Hematopoietic multipotent progenitor cell treated with erythropoietin and hydrocortisone succinate and interleukin-3 and kit ligand, for 8 days (in vitro differentiated cells): ENCODE results near the gene BLOC1S2.
A peak's percentile ranks its signal among the peaks of the same experiment; 100 is the strongest.
"Not testable (repeated sequence)": the region's sequence is repeated elsewhere in the genome, so short reads cannot be mapped to it uniquely, and the experiment has no call there.

Experiments used
- DNase-seq: peaks from one replicate; pipeline ENCODE4 v3.0.0-alpha.2; 2015

The BLOC1S2 gene

GRCh38 chr10:100289641-100290040 is 3.2 kb upstream of the BLOC1S2 start:
- DNase-seq = peak; percentile 79

DNA sequence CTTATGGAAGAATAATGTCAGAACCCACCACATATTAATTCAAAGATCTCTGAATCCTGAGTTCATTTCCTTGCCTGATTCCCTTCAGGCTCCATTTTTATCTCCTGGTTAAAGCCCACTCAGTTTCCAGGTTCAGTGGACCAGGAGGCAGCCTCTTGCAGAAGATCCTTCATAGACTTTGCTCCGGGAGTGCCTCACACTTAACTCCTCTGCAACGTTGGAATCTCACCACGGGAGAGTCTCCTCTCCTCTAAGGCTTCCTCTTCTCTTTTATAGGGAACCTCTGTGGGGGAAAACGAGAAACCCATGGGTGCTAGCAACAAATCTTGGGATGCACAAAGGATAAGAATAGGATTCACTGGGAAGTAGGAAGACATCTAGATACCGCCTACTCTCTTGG is 1.7 kb upstream of the BLOC1S2 start:
- no peak for DNase-seq

- no peak for DNase-seq
Observed at GRCh38 chr10:100287756-100288155, 1.3 kb upstream of the BLOC1S2 start.

- DNase-seq = not testable (repeated sequence)
Observed at GRCh38 chr10:100285326-100285725, 1.2 kb downstream of the BLOC1S2 start.

GRCh38 chr10:100282907-100283306 is 3.6 kb downstream of the BLOC1S2 start:
- DNase-seq = no peak

DNA sequence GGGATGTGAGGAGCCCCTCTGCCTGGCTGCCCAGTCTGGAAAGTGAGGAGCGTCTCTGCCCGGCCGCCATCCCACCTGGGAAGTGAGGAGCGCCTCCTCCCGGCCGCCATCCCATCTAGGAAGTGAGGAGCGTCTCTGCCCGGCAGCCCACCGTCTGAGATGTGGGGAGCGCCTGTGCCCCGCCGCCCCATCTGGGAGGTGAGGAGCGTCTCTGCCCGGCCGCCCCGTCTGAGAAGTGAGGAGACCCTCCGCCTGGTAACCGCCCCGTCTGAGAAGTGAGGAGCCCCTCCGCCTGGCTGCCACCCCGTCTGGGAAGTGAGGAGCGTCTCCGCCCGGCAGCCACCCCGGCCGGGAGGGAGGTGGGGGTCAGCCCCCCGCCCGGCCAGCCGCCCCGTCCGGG is 9.5 kb downstream of the BLOC1S2 start:
- DNase-seq = not testable (repeated sequence)

DNA sequence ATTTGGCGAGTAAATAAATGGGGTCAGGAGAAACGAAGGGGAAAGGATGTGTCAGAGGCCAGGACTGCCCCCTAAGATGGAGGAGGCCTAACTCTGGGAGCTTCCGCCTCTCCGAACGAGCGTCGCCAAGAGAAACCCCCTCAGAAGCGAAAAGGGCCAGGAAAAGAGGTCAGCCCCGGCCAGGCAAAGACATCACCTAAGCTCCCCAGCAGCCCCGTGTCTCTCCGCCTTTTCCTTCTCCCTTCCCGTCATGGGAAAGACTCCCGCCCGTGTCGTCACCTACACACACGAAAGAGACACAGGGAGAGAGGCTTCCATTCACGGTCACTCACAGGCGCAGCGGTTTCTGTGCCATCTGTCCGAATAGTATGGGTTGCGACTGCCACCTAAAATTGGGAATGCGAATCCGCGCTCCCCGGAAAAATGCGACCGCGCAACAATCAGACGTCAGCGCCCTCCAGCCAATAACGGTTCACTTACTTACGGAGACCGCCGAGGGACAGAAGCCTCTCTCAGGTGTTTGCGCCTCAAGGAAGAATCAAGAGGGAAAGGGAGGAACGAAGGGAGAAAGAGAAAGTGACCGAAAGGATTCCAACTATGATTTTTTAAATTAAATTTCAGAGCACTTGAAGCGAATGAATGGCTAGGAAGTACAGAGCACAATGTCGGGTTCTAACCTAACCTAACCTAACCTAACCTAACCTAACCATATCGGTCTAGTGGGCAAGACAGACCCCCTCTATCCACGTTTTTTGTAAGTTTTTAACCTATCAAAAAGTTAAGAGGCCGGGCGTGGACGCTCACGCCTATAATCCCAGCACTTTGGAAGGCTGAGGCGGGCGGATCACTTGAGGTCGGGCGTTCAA is 19.0 kb downstream of the BLOC1S2 start, which contains the start of gene CWF19L1:
Gene CWF19L1, minus strand, starts transcription at position 400 of the 866 bp plus-strand sequence. Its CDS starts 45 bp downstream, at position 355.
- peak; percentile 87 for DNase-seq

DNA sequence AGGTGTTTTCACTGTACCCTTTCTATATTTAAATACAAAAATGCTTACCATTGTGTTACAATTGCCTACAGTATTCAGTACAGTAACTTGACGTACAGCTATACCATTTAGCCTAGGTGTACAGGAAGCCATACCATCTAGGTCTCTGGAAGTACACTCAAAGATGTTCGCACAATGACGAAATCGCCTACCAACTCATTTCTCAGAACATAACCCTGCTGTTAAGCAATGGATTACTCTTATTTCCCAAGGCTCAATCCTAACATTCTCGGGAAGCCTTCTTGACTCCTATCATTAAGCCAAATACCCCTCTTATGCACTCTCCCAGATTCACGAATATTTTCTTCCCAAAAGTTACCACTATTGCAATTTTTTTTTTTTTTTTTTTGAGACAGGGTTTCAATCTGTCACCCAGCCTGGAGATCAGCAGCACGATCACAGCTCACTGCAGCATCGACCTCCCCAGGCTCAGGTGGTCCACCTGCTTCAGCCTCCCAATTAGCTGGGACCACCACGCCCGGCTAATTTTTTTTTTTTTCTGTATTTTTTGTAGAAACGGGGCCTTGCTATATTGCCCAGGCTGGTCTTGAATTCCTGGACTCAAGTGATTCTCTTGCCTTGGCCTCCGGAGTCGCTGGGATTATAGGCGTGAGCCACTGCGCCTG is 20.5 kb downstream of the BLOC1S2 start:
- DNase-seq = no peak

- no peak for DNase-seq
Observed at GRCh38 chr10:100254191-100254590, 32.3 kb downstream of the BLOC1S2 start.

DNA sequence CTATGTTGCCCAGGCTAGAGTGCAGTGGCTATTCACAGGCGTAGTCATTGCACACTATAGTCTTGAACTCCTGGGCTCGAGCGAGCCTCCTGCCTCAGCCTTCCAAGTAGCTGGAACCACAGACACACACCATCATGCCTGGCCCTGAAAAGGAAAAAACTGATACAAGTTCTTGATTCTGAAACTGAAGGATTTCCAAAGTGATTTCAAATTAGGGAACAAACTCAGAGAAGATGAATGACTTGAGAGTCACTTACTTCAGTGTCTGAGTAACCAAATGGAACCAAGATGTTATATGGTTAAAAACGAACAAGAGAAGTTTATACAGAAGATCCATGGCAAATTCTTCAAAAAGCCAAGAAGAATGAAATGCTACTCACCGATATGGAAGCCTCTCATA is 33.4 kb downstream of the BLOC1S2 start:
- DNase-seq = no peak

DNA sequence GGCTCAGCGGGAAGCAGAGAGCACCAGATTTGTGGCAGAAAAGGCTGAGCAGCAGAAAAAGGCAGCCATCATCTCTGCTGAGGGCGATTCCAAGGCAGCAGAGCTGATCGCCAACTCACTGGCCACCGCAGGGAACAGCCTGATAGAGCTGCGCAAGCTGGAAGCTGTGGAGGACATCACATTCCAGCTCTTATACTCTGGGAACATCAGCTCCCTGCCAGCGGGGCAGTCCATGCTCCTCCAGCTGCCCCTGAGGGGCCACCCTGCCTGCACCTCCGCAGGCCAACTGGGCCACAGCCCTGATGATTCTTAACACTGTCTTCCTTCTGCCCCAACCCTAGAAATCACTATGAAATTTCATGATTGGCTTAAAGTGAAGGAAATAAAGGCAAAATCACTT is 37.7 kb downstream of the BLOC1S2 start:
- DNase-seq = no peak

DNA sequence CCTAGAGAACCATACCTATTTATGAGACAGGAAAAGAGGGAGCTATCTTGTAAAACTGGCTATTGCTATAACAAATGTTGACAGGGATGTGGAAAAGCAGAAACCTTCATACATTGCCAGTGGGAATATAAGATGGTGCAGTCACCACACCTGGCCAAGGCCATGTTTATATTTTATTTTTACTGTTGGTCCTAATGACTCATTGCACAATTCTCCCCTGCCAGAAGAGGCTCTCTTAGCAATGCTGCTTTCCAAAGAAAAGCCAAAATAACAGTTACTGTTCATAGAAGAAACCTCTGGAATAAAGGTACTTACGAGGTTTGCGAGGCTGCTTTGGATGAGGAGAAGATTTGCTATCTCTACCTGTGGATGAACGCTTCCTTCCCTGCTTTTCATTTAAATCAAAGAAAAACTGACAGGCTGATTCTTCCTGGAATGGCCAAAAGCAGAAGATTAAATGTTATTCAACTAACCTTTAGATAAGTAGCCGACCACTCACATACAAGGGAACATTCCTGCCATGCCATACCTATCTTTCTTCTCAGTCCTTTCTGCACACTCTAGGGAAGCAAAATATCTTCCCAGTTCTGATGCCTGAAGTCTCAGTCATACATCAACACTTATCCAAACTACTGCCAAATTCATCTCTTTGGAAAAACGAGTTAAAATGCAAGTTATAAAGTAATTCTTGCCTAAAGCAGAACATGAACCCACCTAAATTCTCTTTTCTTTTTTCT is 40.8 kb downstream of the BLOC1S2 start:
- no peak for DNase-seq

DNA sequence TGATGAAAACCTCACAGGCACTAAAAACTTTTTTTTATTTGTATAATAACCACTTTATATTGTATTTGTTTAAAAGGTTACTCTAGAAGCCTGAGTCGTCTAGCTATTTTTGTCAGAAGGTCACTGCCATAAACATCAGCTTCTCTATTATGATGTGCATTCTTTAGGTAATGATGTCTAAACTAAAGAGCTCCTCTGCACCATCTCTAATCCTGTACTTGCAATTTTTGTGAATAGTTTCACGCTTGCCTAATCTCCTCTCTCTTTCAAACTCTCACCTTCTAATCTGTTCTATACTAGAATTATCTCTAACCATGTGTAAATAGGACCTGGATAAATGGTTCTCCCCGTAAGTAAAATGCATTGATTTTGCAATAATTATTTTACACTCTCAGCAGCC is 46.6 kb downstream of the BLOC1S2 start:
- no peak for DNase-seq

DNA sequence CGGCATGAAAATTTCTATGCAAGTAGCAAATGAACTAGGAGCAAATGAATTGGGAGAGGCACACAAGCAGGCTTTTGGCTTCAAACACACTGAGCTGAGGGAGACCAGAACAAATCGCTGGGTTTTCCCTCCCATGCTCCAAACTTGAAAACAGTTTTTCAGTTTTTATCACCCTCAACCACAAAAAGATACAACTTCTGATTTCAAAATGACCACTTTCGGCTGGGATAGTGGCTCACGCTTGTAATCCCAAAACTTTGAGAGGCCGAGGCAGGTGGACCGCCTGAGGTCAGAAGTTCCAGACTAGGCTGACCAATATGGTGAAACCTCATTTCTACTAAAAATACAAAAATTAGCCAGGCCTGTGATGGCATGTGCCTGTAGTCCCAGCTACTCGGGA is 48.1 kb downstream of the BLOC1S2 start:
- no peak for DNase-seq

GRCh38 chr10:100232101-100232500 is 54.4 kb downstream of the BLOC1S2 start:
- DNase-seq = no peak

- DNase-seq = no peak
Observed at GRCh38 chr10:100229819-100230422, 56.6 kb downstream of the BLOC1S2 start.

DNA sequence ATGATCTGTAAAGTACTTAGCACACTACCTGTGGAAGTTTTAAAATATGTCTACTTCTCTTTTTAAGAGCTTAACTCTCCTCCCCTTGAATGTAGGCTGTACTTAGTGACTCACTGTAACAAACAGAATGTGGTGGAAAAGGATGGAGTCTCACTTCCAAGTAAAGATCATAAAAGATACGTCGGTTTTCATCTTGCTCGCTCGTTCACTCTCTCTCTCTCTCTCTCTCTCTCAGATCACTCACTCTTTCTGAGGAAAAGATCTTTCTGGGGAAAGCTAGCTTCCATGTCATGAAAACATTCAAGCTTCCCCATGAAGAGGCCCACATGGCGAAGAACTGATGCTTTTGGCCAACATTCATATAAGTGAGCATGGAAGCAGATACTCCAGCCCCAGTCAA is 62.6 kb downstream of the BLOC1S2 start:
- DNase-seq = no peak
